HepG2 (cell line): ENCODE measurements around the gene DTD2. TPM values are rescaled to one million over a fixed set of nuclear protein-coding genes. Genes with fewer than 3 reads are reported as not detected.

Experiments
- ETV5 ChIP-seq: IDR thresholded peaks from 2 replicates; pipeline ENCODE4 v1.6.1; 2018; ENCODE audit warnings: missing biosample characterization, missing genetic modification reagents, inconsistent platforms, borderline replicate concordance
- GFI1 ChIP-seq: sonication (generic); formaldehyde crosslinking; IDR thresholded peaks from 2 replicates; pipeline ENCODE4 v1.5.0; 2020; ENCODE audit warnings: missing genetic modification reagents, mild to moderate bottlenecking, borderline replicate concordance
- HINFP ChIP-seq: sonication (generic); formaldehyde crosslinking; IDR thresholded peaks from 2 replicates; pipeline ENCODE4 v1.4.0; 2020; ENCODE audit warnings: low read depth, mild to moderate bottlenecking, missing genetic modification reagents
- KAT7 ChIP-seq: IDR thresholded peaks from 2 replicates; pipeline ENCODE4 v1.6.1; 2018; ENCODE audit warnings: borderline replicate concordance, missing compliant biosample characterization
- MNT ChIP-seq: fragments of 450-650 bp; IDR thresholded peaks from 2 replicates; pipeline ENCODE4 v1.6.1; 2016
- MZF1 ChIP-seq: sonication (generic); formaldehyde crosslinking; IDR thresholded peaks from 2 replicates; pipeline ENCODE4 v1.8.1; 2023; ENCODE audit warnings: mild to moderate bottlenecking, missing genetic modification reagents, borderline replicate concordance
- NAIF1 ChIP-seq: sonication (generic); formaldehyde crosslinking; IDR thresholded peaks from 2 replicates; pipeline ENCODE4 v1.5.0; 2020; ENCODE audit warnings: mild to moderate bottlenecking, missing genetic modification reagents, borderline replicate concordance
- RNF219 ChIP-seq: sonication (generic); formaldehyde crosslinking; IDR thresholded peaks from 2 replicates; pipeline ENCODE4 v1.5.0; 2020; ENCODE audit warnings: mild to moderate bottlenecking, missing genetic modification reagents
- SMAD9 ChIP-seq: sonication (generic); formaldehyde crosslinking; IDR thresholded peaks from 2 replicates; pipeline ENCODE4 v1.5.1; 2020; ENCODE audit warnings: mild to moderate bottlenecking, missing genetic modification reagents
- ZNF263 ChIP-seq: sonication (generic); formaldehyde crosslinking; IDR thresholded peaks from 2 replicates; pipeline ENCODE4 v1.4.0; 2020; ENCODE audit warnings: missing genetic modification reagents
- ZNF318 ChIP-seq: sonication (generic); formaldehyde crosslinking; IDR thresholded peaks from 2 replicates; pipeline ENCODE4 v1.4.0; 2020; ENCODE audit warnings: mild to moderate bottlenecking, missing genetic modification reagents
- ZNF383 ChIP-seq: sonication (generic); formaldehyde crosslinking; IDR thresholded peaks from 2 replicates; pipeline ENCODE4 v1.4.0; 2020; ENCODE audit warnings: missing genetic modification reagents, mild to moderate bottlenecking, borderline replicate concordance
- ZNF547 ChIP-seq: sonication (generic); formaldehyde crosslinking; IDR thresholded peaks from 2 replicates; pipeline ENCODE4 v1.5.1; 2020; ENCODE audit warnings: mild to moderate bottlenecking, missing genetic modification reagents
- polyA plus RNA-seq, 8 experiments: library from polyadenylated mRNA; depleted of rRNA in 3 of 8; stranded (reverse) in 7 of 8; unstranded in 1 of 8; fragments of >200 nt; fragmentation: Illumina TruSeq in 4 of 8; extraction: Trizol in 4 of 8; gene quantifications; 2 replicates each; pipeline versions ENCODE4 v1.2.1 to v1.2.3, GENCODE V29; 2011 to 2016; ENCODE audit warnings: low read depth in 4 of 8, missing spikeins in 1 of 8, mixed read lengths in 1 of 8; ENCODE audit not compliant: insufficient read depth in 1 of 8
- total RNA-seq, 5 experiments: library from RNA; depleted of rRNA; stranded (reverse); fragments of >200 nt; fragmentation: Illumina TruSeq; extraction: Trizol; gene quantifications; 2 replicates each; pipeline ENCODE4 v1.2.3, GENCODE V29; 2016; ENCODE audit warnings: low read depth in 1 of 5

The DTD2 gene
- total and polyA plus RNA-seq, 2 of the 13 experiments (the other 11 are each of a cell fraction or from before 2014, with no cell fraction given), result 22.3 to 49.8 TPM

- no peak for TF ChIP-seq RNF219 (CRISPR knock-in tag)
- no peak for TF ChIP-seq NAIF1
- no peak for TF ChIP-seq ETV5 (CRISPR knock-in tag)
- no peak for TF ChIP-seq ZNF547 (CRISPR knock-in tag)
- no peak for TF ChIP-seq ZNF318 (CRISPR knock-in tag)
- no peak for TF ChIP-seq MZF1 (CRISPR knock-in tag)
- no peak for TF ChIP-seq SMAD9 (CRISPR knock-in tag)
- no peak for TF ChIP-seq GFI1 (CRISPR knock-in tag)
- TF ChIP-seq ZNF263 (CRISPR knock-in tag), result no peak; the same call in 1 of the 2 replicates
- TF ChIP-seq MNT, result peak; percentile 56; the same call in 1 of the 2 replicates
- no peak for TF ChIP-seq ZNF383
- no peak for TF ChIP-seq HINFP (CRISPR knock-in tag)
- no peak for TF ChIP-seq KAT7 (CRISPR knock-in tag)
These were observed 656 bp upstream of the DTD2 start (continued) for GRCh38 chr14:31457665-31458659.
